Globus pallidus (tissue), 1 donor: ENCODE results near the gene MPZL2.

Experiments used
- DNase-seq: peaks from one replicate; pipeline ENCODE4 v3.0.0-alpha.2; 2015; ENCODE audit warnings: low spot score

Gene MPZL2

GRCh38 chr11:118241764-118242098 is 22.4 kb downstream of the MPZL2 start:
- no peak for DNase-seq

- no peak for DNase-seq
These were observed 22.9 kb downstream of the MPZL2 start for GRCh38 chr11:118240999-118241763.

GRCh38 chr11:118239509-118240205 is 24.4 kb downstream of the MPZL2 start:
- no peak for DNase-seq

- DNase-seq = no peak
These were observed 25.2 kb downstream of the MPZL2 start for GRCh38 chr11:118238929-118239328.

GRCh38 chr11:118238421-118238820 is 25.7 kb downstream of the MPZL2 start:
- no peak for DNase-seq

- no peak for DNase-seq
These were observed 27.9 kb downstream of the MPZL2 start for GRCh38 chr11:118236170-118236569.

GRCh38 chr11:118234833-118235232 is 29.3 kb downstream of the MPZL2 start:
- no peak for DNase-seq

- DNase-seq = no peak
These were observed 30.2 kb downstream of the MPZL2 start for GRCh38 chr11:118233850-118234249.

GRCh38 chr11:118233377-118233776 is 30.7 kb downstream of the MPZL2 start:
- no peak for DNase-seq

GRCh38 chr11:118232659-118233058 is 31.4 kb downstream of the MPZL2 start:
- no peak for DNase-seq

GRCh38 chr11:118231461-118231860 is 32.6 kb downstream of the MPZL2 start:
- no peak for DNase-seq

GRCh38 chr11:118230088-118230487 is 34.0 kb downstream of the MPZL2 start:
- DNase-seq = no peak

- no peak for DNase-seq
These were observed 34.7 kb downstream of the MPZL2 start for GRCh38 chr11:118229274-118229847.

- no peak for DNase-seq
These were observed 36.0 kb downstream of the MPZL2 start for GRCh38 chr11:118227865-118228785.

- no peak for DNase-seq
These were observed 37.3 kb downstream of the MPZL2 start for GRCh38 chr11:118226781-118227180.

GRCh38 chr11:118226296-118226695 is 37.8 kb downstream of the MPZL2 start:
- DNase-seq = no peak

GRCh38 chr11:118224511-118225188 is 39.4 kb downstream of the MPZL2 start, which contains the start of gene JAML:
JAML (minus strand) TSS chr11:118225011; CDS start chr11:118214866, 10,145 bp downstream.
- DNase-seq = no peak

- DNase-seq = no peak
These were observed 40.1 kb downstream of the MPZL2 start for GRCh38 chr11:118223992-118224391.

- DNase-seq = no peak
These were observed 40.5 kb downstream of the MPZL2 start for GRCh38 chr11:118223570-118223969.

GRCh38 chr11:118222437-118222836 is 41.7 kb downstream of the MPZL2 start:
- no peak for DNase-seq

GRCh38 chr11:118221419-118221818 is 42.7 kb downstream of the MPZL2 start:
- DNase-seq = no peak

GRCh38 chr11:118219732-118220131 is 44.4 kb downstream of the MPZL2 start:
- no peak for DNase-seq
